ENCODE data around the gene INSYN2B.

The INSYN2B gene

DNA sequence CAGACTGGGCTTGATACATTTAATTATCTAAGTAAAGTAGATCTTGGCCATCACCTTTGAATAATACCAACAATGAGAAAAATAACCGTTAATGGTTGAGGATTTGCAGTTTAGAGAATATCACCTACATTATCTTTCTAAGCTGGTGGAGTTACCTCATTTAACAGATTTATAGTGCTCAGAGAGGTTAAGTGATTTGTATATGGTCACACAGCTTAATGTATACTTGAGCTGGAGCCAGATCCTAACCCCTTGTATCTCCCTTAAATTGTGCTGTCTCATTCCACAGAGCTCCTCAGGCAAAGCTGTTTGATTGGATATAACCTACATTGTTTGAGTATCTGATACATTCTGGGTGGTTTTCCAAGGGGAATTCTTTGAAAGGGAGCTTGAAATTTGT lies 57.8 kb downstream of the INSYN2B start:
- DNase-seq: no peak

DNA sequence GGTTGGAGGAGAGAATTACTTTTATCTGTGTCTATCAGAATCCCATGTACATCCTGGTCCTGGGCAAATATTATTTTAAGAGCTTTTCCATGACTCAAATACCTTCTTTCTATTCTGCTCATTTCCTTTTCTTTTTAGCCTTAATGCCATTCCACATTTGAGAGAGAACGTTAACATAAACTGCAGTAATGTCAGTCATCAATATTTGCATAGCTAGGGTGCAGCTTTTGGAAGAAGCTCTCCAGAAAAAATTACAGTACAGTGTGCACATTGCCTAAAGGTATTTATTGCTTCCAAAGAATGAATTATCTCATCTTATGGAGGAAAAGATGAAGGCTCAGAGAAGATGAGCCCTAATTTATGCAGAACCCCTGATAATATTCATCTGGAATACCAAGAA lies 58.3 kb downstream of the INSYN2B start:
- DNase-seq: no peak

DNA sequence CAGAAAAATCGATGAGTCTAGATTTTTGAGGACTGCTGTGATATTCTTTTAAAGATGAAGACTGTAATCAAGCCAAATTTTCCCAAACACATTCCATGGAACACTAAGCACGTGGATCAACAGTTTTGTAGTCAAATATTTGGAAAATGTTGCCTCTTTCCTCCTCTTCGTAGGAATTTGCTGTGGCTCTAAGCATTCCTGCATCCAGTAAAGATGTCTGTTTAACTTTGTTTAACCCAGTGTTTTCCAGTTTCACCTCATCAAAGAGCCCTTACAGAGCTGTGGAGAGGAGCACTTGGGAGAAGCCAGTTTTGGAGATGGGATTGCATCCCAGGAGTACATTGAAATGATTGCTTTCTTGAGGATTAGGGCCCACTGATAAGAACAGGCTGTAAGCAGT lies 58.9 kb downstream of the INSYN2B start:
- no peak for DNase-seq

DNA sequence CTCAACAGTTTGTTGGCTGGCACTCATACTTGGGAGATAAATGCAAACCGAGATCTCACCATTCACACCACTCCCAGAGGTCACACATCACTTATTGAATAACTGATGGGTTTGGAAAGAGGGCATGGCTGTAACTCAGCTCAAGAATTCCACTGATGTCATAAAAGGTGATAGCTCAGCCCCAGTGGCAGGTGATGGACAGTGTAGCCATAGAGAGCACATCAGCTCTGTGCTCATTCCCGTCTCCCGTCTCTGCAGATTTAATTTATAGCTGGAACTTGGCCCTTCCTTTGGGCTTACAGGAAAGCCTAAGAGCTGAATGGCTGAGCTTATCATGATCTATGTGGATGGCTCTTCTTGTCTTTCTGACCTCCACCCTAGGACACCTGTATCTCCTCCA lies 59.8 kb downstream of the INSYN2B start:
- no peak for DNase-seq

GRCh38 chr5:169918228-169918627 lies 62.1 kb downstream of the INSYN2B start:
- DNase-seq: no peak

DNA sequence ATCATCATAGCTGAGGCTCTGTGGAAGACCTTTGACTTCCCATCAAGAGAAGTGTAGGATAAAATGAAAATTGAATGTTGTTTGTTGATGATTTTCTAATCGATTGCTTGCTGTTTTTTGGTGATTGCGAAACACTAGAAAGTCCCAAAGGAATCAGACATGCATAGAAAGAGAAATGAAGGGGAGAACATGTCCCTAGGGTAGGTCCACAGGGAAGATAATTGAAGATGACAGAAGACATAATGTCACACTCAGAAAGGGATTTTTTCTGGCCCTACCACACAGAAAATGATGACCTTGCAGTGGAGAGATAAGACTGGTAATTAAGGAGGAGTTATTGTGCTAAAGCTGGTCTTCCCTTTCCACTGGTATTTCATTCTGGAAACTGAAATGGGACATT lies 62.8 kb downstream of the INSYN2B start:
- no peak for DNase-seq

- no peak for DNase-seq
Measured at GRCh38 chr5:169914766-169915165, 65.5 kb downstream of the INSYN2B start.

DNA sequence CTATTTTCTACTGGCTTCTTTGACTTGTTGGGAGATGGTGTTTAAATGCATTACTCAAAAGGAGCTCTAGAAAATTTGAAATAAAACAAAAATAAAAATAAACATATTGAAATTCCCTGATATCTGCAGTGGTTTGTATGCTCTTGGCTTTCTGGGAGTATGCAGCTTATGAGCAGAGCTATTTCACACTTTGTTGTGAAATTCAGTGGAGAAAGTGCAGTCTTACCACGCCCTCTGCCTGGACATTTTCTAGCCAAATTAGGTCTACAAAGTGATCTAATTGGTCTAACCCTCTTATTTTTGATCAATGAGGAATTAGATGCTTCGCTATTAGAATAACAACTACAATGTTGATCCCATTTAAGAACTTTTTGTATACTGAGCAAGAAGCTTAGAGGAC lies 66.8 kb downstream of the INSYN2B start:
- DNase-seq: no peak

DNA sequence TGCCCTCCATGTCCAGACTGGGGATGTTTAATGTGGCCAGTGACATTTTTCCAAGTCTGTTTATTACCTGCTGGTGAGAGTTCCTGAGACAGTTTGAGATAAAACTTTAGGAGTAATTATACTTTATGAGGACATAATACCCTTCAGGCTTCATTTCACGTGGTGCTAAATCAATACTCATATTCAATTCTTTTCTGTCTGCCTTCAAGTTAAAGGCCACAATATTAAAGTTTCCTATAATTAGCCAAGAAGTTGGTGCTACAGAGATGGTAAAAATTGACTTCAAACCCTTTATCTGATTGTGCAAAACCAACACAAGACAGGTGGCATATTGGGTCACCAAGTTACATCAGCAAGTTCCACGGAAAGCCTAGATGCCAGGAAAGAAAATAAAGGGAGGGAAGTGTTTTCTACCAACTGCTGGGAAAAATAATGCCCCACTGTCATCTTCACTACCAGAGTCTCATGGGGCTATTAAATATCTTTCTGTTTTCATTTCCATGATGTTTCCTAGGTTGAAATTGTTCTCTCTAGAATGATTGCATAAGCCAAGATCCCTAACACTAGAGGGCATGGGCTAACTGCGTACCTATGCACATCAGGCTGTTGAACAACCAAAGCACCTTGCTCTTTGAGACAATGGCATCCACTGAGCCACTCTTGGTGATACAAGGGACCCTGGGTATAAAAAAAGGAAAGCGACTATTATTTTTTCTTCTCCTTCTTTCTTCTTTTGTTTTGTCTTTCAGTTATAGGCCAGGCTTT lies 68.7 kb downstream of the INSYN2B start:
- DNase-seq: no peak

DNA sequence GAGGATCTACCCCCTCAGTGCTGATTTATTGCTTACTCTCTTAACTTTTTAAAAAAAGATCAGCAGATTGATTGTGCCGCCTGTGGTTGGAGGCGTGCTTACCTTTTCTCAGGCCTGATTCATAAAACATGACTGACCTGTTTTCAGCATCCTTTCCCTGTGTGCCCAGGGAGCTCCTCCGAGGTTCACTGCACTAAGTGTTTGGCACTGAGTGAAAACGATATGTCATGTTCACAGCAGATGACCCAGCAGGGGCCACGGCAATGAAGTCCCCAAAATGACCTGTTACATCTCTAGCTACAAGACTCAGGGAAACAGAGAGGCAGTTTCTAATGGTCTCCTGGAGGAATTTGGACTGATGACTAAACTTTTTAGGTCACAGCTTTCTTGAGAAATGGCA lies 69.9 kb downstream of the INSYN2B start:
- DNase-seq: no peak

DNA sequence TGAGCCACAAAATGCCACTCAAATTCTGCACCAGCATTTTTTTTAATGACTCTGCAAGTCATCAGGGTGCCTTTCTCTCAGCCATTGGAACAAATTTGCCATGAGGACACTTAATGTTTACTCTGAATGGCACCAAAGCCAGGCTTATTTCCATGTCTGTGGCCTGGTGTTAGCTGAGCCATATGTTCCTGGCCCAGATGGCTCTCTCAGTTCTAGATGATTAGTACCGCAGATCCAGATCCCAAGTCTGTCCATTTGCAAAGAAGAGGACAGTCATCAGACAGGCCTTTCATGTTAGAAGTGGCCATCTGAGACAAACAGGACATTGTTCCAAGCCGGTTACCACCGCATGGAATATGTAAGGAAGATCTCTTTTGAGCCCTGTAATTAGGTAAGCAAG lies 70.3 kb downstream of the INSYN2B start:
- no peak for DNase-seq

DNA sequence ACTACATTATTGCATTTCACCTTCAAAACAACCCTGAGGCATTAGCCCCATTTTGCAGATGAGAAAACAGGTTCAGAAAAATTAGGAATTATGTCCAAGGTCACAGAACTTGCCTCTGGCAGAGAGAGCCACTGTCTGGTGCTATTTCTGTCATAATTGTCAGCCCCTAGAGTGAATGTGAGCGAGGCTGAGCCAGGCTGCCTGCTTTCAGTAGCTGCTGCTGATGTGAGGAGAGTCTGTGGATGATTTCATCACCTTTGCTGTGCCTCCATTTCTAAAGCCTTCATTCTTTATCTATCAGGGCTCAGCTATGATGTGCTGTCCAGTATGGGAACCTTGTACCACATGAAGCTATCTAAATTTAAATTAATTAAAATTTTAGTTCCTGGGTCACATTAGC lies 71.4 kb downstream of the INSYN2B start:
- DNase-seq: no peak

GRCh38 chr5:169906745-169907649 lies 73.3 kb downstream of the INSYN2B start:
- DNase-seq: no peak

GRCh38 chr5:169905017-169905416 lies 75.3 kb downstream of the INSYN2B start:
- no peak for DNase-seq

GRCh38 chr5:169904508-169904907 lies 75.8 kb downstream of the INSYN2B start:
- DNase-seq: no peak

DNA sequence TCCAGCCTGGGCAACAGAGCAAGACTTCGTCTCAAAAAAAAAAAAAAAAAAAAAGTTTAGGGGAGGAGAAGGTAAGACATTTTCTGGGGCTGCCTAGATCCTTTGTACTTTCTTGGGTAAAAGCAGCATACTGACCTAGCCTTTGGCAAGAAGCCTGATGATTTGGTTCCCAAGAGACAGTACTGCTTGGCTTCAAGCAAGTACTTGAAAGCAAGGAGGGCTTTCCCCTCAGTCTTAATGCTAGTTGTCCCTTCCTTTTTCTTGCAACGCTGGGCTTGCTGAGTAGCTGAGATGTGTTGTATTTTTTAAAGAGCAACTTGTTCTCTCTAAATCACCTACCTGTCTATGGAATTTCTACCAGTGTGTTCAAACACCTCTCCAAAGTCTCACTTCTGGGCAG lies 76.2 kb downstream of the INSYN2B start:
- no peak for DNase-seq

DNA sequence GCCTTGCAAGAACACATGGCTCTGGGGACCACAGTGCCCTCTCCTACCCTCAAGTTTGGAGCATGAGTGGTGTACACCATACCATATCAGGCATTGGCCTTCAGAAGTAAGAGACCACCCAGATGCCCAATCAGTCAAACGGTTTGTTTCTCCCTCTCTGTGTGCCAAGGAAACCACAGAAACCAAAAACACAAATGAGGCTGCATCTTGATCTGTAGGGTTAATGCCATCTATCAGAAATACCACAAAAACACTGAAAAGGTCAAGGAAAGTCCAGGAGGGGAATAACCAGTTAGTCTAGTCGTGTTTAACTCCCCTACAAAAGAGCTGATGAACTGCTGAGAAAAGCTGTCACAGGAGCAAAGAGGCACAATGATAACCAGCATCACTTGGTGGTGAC lies 78.4 kb downstream of the INSYN2B start:
- DNase-seq: no peak

- no peak for DNase-seq
Measured at GRCh38 chr5:169897481-169897880, 82.8 kb downstream of the INSYN2B start.

GRCh38 chr5:169895926-169896325 lies 84.4 kb downstream of the INSYN2B start:
- no peak for DNase-seq

DNA sequence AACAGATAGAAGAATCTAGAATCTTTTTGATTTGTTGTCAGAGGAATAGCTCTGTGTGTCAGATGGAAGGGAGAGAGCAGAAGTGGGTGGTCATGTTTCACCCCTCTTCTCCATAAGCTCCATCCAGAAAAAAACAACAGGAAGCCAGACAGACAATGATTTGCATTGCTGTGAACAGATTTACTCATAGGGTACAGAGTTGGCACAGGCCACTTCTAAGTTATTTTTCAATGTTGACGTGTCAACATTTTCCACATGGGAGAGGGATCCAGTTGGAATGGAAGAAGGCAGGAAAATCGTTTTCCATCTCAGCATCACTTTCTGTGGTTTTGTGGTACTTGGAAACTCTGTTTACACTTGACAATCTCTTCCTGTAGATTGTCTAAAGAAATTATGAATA lies 86.7 kb downstream of the INSYN2B start:
- DNase-seq: no peak

DNA sequence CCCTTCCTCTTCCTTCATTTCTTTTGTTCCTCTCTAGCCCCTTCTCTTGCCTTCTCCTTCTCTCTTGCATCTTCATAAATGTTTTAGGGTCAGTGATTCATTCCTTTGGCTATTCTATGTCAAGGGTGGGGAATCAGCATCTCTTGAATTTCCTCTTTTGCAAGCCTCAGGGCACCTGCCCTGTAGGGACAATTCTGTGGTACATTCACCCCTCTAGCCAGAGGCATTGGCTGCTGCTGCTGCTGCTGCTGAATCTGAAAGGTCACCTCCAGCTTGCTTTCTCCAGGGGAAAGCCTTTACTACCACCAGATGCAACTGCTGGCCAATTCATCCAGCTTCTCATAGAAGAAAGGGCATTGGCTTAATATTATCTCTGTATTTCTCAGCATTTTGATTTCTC lies 87.3 kb downstream of the INSYN2B start:
- DNase-seq: no peak

- DNase-seq: no peak
Measured at GRCh38 chr5:169889572-169889971, 90.7 kb downstream of the INSYN2B start.

DNA sequence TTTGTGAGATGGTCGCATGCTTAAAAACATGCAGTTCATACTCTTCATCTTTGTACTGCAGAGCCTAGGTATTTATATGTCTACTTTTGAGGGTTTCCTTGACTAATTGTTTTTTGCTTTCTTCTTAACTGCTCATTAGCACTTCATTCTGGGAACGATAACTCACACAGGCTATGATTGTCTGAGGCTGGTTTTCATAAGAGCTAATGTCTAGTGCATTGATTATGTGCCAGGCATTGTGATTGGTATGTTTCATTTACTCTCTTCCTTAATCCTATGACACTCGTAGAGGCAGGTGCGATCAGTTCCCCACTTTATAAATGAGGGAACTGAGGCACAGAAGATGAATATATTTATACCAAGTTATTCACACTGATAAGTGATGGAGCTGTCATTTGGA lies 93.6 kb downstream of the INSYN2B start:
- no peak for DNase-seq

DNA sequence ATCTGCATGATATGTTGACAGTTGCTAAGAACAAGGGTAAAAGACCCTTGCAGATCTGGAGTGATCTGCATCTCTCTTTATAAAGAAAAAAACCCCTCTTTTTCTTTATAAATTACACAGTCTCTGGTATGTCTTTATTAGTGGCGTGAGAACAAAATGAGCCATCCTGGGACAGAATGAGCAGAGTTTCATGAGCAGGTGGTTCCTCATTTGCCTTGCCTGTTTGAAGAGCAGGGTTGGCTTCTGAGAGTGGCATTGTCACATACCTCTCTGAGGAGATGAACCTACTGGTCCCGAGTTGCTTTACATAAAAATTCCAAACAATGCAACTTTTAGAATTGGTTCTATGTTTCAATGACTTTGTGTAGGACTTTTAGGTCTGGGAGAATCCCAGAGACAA lies 94.3 kb downstream of the INSYN2B start:
- DNase-seq: no peak
